ENCODE results near the gene WNT11.

WNT11 gene

DNA sequence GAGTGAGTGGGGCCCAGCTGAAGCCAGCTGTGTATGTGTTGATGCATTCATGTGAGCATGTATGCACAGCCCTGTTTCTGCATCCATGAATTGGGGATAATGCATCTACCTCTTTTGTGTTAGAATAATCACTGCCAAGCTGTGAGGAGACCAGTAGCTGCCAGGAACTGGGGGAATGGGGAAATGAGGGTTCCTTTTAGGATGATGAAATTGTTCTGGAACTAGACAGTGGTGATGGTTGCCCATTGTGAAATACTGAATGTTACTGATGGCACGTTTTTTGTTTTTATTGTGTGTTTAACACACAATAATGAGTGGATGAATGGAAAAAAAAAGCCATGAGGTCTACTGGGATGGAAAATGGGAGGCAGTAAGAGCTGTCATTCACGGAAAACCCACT, 45.3 kb upstream of the WNT11 start:
- TF ChIP-seq SNAI2 (CRISPR knock-in tag; IDR thresholded peaks at IDR 0.05): no peak
- no peak for TF ChIP-seq ZFP30 (CRISPR knock-in tag; IDR thresholded peaks at IDR 0.05)
- TF ChIP-seq, protein P1, sequence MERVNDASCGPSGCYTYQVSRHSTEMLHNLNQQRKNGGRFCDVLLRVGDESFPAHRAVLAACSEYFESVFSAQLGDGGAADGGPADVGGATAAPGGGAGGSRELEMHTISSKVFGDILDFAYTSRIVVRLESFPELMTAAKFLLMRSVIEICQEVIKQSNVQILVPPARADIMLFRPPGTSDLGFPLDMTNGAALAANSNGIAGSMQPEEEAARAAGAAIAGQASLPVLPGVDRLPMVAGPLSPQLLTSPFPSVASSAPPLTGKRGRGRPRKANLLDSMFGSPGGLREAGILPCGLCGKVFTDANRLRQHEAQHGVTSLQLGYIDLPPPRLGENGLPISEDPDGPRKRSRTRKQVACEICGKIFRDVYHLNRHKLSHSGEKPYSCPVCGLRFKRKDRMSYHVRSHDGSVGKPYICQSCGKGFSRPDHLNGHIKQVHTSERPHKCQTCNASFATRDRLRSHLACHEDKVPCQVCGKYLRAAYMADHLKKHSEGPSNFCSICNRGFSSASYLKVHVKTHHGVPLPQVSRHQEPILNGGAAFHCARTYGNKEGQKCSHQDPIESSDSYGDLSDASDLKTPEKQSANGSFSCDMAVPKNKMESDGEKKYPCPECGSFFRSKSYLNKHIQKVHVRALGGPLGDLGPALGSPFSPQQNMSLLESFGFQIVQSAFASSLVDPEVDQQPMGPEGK (CRISPR knock-in tag; IDR thresholded peaks at IDR 0.05; ENCODE audit: borderline replicate concordance): no peak
- TF ChIP-seq, protein P2, sequence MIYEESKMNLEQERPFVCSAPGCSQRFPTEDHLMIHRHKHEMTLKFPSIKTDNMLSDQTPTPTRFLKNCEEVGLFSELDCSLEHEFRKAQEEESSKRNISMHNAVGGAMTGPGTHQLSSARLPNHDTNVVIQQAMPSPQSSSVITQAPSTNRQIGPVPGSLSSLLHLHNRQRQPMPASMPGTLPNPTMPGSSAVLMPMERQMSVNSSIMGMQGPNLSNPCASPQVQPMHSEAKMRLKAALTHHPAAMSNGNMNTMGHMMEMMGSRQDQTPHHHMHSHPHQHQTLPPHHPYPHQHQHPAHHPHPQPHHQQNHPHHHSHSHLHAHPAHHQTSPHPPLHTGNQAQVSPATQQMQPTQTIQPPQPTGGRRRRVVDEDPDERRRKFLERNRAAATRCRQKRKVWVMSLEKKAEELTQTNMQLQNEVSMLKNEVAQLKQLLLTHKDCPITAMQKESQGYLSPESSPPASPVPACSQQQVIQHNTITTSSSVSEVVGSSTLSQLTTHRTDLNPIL (CRISPR knock-in tag; IDR thresholded peaks at IDR 0.05; ENCODE audit: low read depth): no peak
- no peak for TF ChIP-seq ZNF8 (CRISPR knock-in tag; IDR thresholded peaks at IDR 0.05)
- no peak for TF ChIP-seq TOX (CRISPR knock-in tag; IDR thresholded peaks at IDR 0.05; ENCODE audit: borderline replicate concordance)
- TF ChIP-seq PPARA (CRISPR knock-in tag; IDR thresholded peaks at IDR 0.05; ENCODE audit: borderline replicate concordance): no peak
- TF ChIP-seq TCF4 (CRISPR knock-in tag; IDR thresholded peaks at IDR 0.05; ENCODE audit: borderline replicate concordance): no peak
- no peak for TF ChIP-seq ZNF70 (CRISPR knock-in tag; IDR thresholded peaks at IDR 0.05)
- TF ChIP-seq, protein P3, sequence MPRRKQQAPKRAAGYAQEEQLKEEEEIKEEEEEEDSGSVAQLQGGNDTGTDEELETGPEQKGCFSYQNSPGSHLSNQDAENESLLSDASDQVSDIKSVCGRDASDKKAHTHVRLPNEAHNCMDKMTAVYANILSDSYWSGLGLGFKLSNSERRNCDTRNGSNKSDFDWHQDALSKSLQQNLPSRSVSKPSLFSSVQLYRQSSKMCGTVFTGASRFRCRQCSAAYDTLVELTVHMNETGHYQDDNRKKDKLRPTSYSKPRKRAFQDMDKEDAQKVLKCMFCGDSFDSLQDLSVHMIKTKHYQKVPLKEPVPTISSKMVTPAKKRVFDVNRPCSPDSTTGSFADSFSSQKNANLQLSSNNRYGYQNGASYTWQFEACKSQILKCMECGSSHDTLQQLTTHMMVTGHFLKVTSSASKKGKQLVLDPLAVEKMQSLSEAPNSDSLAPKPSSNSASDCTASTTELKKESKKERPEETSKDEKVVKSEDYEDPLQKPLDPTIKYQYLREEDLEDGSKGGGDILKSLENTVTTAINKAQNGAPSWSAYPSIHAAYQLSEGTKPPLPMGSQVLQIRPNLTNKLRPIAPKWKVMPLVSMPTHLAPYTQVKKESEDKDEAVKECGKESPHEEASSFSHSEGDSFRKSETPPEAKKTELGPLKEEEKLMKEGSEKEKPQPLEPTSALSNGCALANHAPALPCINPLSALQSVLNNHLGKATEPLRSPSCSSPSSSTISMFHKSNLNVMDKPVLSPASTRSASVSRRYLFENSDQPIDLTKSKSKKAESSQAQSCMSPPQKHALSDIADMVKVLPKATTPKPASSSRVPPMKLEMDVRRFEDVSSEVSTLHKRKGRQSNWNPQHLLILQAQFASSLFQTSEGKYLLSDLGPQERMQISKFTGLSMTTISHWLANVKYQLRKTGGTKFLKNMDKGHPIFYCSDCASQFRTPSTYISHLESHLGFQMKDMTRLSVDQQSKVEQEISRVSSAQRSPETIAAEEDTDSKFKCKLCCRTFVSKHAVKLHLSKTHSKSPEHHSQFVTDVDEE (CRISPR knock-in tag; IDR thresholded peaks at IDR 0.05): no peak
- TF ChIP-seq BACH2 (CRISPR knock-in tag; IDR thresholded peaks at IDR 0.05; ENCODE audit: borderline replicate concordance): no peak
- TF ChIP-seq, protein P4, sequence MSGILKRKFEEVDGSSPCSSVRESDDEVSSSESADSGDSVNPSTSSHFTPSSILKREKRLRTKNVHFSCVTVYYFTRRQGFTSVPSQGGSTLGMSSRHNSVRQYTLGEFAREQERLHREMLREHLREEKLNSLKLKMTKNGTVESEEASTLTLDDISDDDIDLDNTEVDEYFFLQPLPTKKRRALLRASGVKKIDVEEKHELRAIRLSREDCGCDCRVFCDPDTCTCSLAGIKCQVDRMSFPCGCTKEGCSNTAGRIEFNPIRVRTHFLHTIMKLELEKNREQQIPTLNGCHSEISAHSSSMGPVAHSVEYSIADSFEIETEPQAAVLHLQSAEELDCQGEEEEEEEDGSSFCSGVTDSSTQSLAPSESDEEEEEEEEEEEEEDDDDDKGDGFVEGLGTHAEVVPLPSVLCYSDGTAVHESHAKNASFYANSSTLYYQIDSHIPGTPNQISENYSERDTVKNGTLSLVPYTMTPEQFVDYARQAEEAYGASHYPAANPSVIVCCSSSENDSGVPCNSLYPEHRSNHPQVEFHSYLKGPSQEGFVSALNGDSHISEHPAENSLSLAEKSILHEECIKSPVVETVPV (CRISPR knock-in tag; IDR thresholded peaks at IDR 0.05): no peak
- no peak for TF ChIP-seq RARB (CRISPR knock-in tag; IDR thresholded peaks at IDR 0.05)
- TF ChIP-seq, protein P5, sequence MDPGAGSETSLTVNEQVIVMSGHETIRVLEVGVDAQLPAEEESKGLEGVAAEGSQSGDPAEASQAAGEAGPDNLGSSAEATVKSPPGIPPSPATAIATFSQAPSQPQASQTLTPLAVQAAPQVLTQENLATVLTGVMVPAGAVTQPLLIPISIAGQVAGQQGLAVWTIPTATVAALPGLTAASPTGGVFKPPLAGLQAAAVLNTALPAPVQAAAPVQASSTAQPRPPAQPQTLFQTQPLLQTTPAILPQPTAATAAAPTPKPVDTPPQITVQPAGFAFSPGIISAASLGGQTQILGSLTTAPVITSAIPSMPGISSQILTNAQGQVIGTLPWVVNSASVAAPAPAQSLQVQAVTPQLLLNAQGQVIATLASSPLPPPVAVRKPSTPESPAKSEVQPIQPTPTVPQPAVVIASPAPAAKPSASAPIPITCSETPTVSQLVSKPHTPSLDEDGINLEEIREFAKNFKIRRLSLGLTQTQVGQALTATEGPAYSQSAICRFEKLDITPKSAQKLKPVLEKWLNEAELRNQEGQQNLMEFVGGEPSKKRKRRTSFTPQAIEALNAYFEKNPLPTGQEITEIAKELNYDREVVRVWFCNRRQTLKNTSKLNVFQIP (CRISPR knock-in tag; IDR thresholded peaks at IDR 0.05; ENCODE audit: borderline replicate concordance, low read depth): no peak
- no peak for TF ChIP-seq ZC3H10 (CRISPR knock-in tag; IDR thresholded peaks at IDR 0.05)
- ATAC-seq: no peak

DNA sequence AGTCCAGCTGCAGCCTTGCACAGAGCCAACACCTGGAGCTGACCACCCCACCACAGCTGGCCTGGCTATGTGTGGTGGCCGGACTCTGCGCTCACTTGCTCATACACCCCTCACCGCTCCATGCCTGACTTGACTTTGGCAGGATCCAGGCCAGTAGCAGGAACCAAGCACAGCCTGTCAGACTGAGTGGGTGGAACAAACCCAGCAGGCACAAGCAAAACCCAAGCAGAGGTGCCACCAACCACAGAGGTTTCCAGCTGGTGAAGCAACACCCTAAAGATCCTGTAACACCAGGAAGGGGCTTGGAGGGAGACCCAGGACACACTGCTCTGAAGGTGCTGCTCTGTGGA, 44.9 kb upstream of the WNT11 start:
- ATAC-seq: no peak
- no peak for TF ChIP-seq OSR1 (CRISPR knock-in tag; IDR thresholded peaks at IDR 0.05)
- TF ChIP-seq GLIS3 (CRISPR knock-in tag; IDR thresholded peaks at IDR 0.05): no peak
- TF ChIP-seq, protein P4 (CRISPR knock-in tag; IDR thresholded peaks at IDR 0.05): no peak
- TF ChIP-seq, protein P3 (CRISPR knock-in tag; IDR thresholded peaks at IDR 0.05): no peak
- no peak for TF ChIP-seq CSDC2 (CRISPR knock-in tag; IDR thresholded peaks at IDR 0.05)
- no peak for TF ChIP-seq ZC3H10 (CRISPR knock-in tag; IDR thresholded peaks at IDR 0.05)
- TF ChIP-seq ESRRG (CRISPR knock-in tag; IDR thresholded peaks at IDR 0.05): no peak
- no peak for TF ChIP-seq TCF4 (CRISPR knock-in tag; IDR thresholded peaks at IDR 0.05; ENCODE audit: borderline replicate concordance)
- TF ChIP-seq PPARA (CRISPR knock-in tag; IDR thresholded peaks at IDR 0.05; ENCODE audit: borderline replicate concordance): no peak
- no peak for TF ChIP-seq ZFP30 (CRISPR knock-in tag; IDR thresholded peaks at IDR 0.05)
- no peak for TF ChIP-seq TOX (CRISPR knock-in tag; IDR thresholded peaks at IDR 0.05; ENCODE audit: borderline replicate concordance)
- TF ChIP-seq, protein P2 (CRISPR knock-in tag; IDR thresholded peaks at IDR 0.05; ENCODE audit: low read depth): no peak
- TF ChIP-seq, protein P5 (CRISPR knock-in tag; IDR thresholded peaks at IDR 0.05; ENCODE audit: borderline replicate concordance, low read depth): no peak
- no peak for TF ChIP-seq ZFP3 (CRISPR knock-in tag; IDR thresholded peaks at IDR 0.05)
- TF ChIP-seq ZNF565 (CRISPR knock-in tag; conservative IDR thresholded peaks at IDR 0.05; ENCODE audit: low read depth): no peak
- TF ChIP-seq RARB (CRISPR knock-in tag; IDR thresholded peaks at IDR 0.05): no peak
- no peak for TF ChIP-seq ZNF8 (CRISPR knock-in tag; IDR thresholded peaks at IDR 0.05)
- no peak for TF ChIP-seq SNAI2 (CRISPR knock-in tag; IDR thresholded peaks at IDR 0.05)

Data from SK-N-SH treated with all-trans-retinoic acid at 6 μM for 48 hours (cell line).